ENCODE data around the gene YWHAQ. TPM values are rescaled to one million over a fixed set of nuclear protein-coding genes. Genes with fewer than 3 reads are reported as not detected.

Gene YWHAQ
- total RNA-seq, 2 donors from 2014 or later = 139 to 204 TPM

DNA sequence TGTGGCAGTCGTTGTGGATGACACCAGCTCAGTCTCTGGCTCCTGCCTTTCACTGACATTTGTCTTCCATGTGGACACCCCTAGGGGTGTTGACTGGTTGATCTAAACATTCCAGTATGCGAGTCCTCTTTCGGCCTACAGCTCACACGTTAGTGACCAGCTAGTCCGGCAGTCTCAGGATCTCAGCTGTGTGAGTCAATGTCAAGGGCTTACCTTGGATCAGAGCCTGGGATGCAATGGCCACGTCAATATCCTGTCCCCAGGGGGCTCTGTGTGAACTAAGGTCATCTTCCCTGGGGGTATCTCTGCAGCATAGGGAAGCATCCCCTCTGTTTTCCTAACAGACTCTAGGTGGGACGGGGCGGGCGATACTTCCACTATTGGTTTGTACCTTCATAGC, 35.1 kb upstream of the YWHAQ start:
- Histone ChIP-seq H3K36me3 (no peaks in the 10 kb centered on the region), H3K9me3 (no peaks in the 10 kb centered on the region), H3K4me3 (no peak overlapping the region), H3K27me3 (no peaks in the 10 kb centered on the region), H3K4me1 (peaks cover 0 to 11% of the 10 kb centered on the region in 2 donors), H3K27ac (no peak overlapping the region)
- DNase-seq (ENCODE audit: low spot score) = no peak
- TF ChIP-seq, protein P1, sequence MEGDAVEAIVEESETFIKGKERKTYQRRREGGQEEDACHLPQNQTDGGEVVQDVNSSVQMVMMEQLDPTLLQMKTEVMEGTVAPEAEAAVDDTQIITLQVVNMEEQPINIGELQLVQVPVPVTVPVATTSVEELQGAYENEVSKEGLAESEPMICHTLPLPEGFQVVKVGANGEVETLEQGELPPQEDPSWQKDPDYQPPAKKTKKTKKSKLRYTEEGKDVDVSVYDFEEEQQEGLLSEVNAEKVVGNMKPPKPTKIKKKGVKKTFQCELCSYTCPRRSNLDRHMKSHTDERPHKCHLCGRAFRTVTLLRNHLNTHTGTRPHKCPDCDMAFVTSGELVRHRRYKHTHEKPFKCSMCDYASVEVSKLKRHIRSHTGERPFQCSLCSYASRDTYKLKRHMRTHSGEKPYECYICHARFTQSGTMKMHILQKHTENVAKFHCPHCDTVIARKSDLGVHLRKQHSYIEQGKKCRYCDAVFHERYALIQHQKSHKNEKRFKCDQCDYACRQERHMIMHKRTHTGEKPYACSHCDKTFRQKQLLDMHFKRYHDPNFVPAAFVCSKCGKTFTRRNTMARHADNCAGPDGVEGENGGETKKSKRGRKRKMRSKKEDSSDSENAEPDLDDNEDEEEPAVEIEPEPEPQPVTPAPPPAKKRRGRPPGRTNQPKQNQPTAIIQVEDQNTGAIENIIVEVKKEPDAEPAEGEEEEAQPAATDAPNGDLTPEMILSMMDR (IDR thresholded peaks at IDR 0.05) = no peak

DNA sequence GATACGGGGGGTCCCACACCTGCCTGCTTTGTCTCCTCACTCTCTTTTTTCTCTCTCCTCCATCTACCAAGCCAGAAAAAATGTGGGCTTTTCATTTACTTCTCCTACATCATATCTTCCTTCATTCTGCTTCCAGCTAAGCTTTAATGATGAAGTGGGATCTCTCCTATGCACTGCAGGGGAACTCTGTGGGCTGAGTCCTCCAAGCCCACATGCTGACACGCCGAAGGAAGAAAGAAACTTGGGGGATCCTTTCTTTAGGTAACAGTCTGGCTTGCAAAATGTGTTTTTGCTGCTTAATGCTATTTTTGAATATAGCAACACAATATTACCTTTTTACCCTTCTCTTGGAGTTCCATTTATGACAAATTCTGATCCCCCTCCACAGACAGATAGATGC, 33.6 kb upstream of the YWHAQ start:
- no peaks in the 10 kb centered on the region for H3K27me3 ChIP-seq
- TF ChIP-seq, protein P1 (IDR thresholded peaks at IDR 0.05) = no peak
- no peak overlapping the region for H3K27ac ChIP-seq
- peaks cover 0 to 11% of the 10 kb centered on the region in 2 donors for H3K4me1 ChIP-seq
- no peaks in the 10 kb centered on the region for H3K36me3 ChIP-seq
- no peaks in the 10 kb centered on the region for H3K9me3 ChIP-seq
- H3K4me3 ChIP-seq = no peak overlapping the region
- DNase-seq (ENCODE audit: low spot score) = no peak

DNA sequence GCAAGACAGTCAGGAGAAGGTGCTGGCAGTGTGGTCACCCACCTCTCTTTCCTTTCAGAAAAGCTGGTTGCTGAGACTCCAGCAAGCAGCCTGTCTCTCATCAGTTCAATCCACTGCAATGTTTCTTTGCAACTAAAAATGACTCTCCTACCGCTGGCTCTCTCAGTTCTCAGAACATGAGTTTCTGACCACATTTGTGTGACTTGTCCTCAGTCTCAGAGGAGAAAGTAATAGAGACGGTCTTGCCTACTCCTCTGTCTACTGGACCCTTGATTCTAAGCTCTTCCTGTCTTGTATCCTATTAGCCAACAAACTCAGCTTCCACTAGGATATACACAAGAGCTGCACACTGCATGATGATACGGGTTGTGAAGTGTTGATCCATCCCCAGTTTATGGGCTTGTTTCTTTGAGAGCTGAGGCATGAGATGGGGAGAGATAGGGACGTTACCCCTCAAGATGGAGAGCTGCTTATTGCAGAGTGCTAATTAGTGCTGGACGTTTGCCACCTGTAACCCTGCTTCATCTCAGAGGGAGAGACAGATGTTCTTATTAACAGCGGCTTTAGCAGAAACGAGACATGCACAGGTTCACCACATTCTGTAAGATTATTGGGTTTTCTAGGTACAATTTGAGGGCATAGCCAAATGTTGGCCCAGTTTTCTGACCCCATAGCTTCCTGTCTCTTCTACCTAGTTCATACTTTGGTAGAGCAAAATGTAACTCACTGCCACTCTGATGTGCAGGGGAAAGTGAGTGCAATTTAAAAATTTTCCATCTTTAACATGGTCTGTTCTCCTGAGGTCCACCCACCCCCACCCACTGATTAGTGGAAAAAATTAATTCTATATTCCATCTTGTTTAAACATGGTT, 32.4 kb upstream of the YWHAQ start:
- TF ChIP-seq, protein P1 (IDR thresholded peaks at IDR 0.05) = no peak
- no peak for DNase-seq (ENCODE audit: low spot score)
- Histone ChIP-seq H3K36me3 (no peaks in the 10 kb centered on the region), H3K4me3 (no peak overlapping the region), H3K4me1 (peaks cover 0 to 11% of the 10 kb centered on the region in 2 donors), H3K27ac (no peak overlapping the region), H3K9me3 (no peaks in the 10 kb centered on the region), H3K27me3 (no peaks in the 10 kb centered on the region)

DNA sequence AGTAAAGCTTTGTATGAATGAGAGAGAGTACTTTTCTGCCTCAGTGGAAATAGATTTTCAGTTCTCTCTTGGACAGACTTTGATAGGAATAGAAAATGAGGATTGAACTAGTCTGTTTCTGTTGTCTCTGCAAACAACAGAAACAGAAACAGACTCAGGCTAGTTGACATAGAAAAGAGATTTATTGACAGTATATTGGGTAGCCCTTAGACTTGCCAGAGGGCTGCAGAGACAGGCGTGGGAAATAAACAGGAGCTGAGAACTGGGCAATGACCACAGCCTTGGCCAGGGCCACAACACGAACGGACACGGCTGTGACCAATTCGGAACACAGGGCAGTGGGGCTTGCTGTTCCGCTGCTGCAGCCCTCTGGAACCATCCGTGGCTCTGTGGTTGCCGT, 30.5 kb upstream of the YWHAQ start:
- peaks cover 0 to 11% of the 10 kb centered on the region in 2 donors for H3K4me1 ChIP-seq
- H3K36me3 ChIP-seq = no peaks in the 10 kb centered on the region
- no peaks in the 10 kb centered on the region for H3K9me3 ChIP-seq
- no peak overlapping the region for H3K4me3 ChIP-seq
- H3K27ac ChIP-seq = no peak overlapping the region
- DNase-seq (ENCODE audit: low spot score) = no peak
- no peaks in the 10 kb centered on the region for H3K27me3 ChIP-seq
- TF ChIP-seq, protein P1 (IDR thresholded peaks at IDR 0.05) = no peak

DNA sequence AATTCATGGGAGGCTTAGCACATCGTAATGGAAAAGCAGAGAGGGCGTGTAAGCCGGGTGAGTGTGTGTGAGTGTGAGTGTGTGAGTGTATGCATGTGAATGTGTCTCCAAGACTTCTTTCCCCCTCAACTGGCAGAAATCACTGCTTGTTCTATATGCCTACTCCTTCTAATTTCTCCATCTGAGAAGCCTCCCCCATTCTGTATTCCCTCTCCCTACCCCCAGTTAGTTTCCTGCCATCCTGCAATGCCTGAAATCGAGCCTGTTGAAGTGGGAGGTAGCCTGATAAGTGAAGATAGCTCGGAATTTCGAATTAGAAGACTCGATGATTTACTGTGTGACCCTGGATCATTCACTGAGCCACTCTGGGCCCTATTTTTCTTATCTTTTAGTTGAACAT, 30.0 kb upstream of the YWHAQ start:
- Histone ChIP-seq H3K4me1 (peaks cover 0 to 11% of the 10 kb centered on the region in 2 donors), H3K27me3 (no peaks in the 10 kb centered on the region), H3K4me3 (no peak overlapping the region), H3K36me3 (no peaks in the 10 kb centered on the region), H3K9me3 (no peaks in the 10 kb centered on the region), H3K27ac (no peak overlapping the region)
- DNase-seq (ENCODE audit: low spot score) = no peak
- TF ChIP-seq, protein P1 (IDR thresholded peaks at IDR 0.05) = no peak

Measured in right atrium auricular region (tissue), 2 donors.